ENCODE data around the gene CD47.

DNA sequence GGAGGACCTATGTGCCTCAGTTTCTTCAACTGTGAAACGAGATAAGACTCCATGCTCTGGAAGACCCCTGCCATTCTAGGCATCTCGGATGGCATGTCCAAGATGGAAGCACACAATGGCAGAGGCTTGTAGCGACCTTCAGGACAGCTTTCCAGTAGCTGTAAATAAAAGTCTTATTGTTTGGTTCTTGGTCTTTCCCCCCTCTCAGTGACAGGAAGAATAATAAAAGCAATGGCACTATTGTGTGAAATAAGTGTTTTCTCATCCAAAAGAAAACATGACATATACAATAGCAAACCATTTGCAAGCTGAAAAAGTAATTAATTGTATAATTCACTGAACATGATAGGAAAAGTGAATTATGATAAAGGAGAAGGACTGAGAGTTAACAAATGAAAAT, 32.5 kb upstream of the CD47 start:
- no peak for TF ChIP-seq EZH2 (IDR thresholded peaks at IDR 0.05; ENCODE audit: borderline replicate concordance, low read depth, low read length, poor library complexity, severe bottlenecking)
- TF ChIP-seq, protein P1, sequence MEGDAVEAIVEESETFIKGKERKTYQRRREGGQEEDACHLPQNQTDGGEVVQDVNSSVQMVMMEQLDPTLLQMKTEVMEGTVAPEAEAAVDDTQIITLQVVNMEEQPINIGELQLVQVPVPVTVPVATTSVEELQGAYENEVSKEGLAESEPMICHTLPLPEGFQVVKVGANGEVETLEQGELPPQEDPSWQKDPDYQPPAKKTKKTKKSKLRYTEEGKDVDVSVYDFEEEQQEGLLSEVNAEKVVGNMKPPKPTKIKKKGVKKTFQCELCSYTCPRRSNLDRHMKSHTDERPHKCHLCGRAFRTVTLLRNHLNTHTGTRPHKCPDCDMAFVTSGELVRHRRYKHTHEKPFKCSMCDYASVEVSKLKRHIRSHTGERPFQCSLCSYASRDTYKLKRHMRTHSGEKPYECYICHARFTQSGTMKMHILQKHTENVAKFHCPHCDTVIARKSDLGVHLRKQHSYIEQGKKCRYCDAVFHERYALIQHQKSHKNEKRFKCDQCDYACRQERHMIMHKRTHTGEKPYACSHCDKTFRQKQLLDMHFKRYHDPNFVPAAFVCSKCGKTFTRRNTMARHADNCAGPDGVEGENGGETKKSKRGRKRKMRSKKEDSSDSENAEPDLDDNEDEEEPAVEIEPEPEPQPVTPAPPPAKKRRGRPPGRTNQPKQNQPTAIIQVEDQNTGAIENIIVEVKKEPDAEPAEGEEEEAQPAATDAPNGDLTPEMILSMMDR (conservative IDR thresholded peaks at IDR 0.05; ENCODE audit: low read depth, low read length) = no peak

Data from A673 (cell line).